ENCODE measurements around the gene NARS2. TPM values are rescaled to one million over a fixed set of nuclear protein-coding genes. Genes with fewer than 3 reads are reported as not detected.

NARS2 gene
- total and polyA plus RNA-seq, 9 donors: 13.2 to 24.5 (median 17.1) TPM

- Histone ChIP-seq H3K36me3 (no peaks in the 10 kb centered on the region), H3K9me3 (no peaks in the 10 kb centered on the region), H3K4me1 (ENCODE audit: insufficient read depth) (peaks cover 7% of the 10 kb centered on the region), H3K27me3 (peaks cover 3% of the 10 kb centered on the region), H3K4me3 (no peak overlapping the region), H3K27ac (no peak overlapping the region)
- no peak for TF ChIP-seq EP300 (IDR thresholded peaks at IDR 0.05)
- no peak for TF ChIP-seq CTCF (IDR thresholded peaks at IDR 0.05)
- no peak for TF ChIP-seq POLR2A (IDR thresholded peaks at IDR 0.05)
- DNase-seq: no peak
- intact Hi-C loops (cut with DNase I): no loop called here
- 54 to 77% (median 64%) methylated on average over 3 of the region's 3 CpGs for WGBS, 3 donors
Observed at GRCh38 chr11:78539506-78539905, 35.2 kb downstream of the NARS2 start.

GRCh38 chr11:78536933-78537332 is 37.7 kb downstream of the NARS2 start:
- no peak for DNase-seq
- Histone ChIP-seq H3K36me3 (no peaks in the 10 kb centered on the region), H3K27ac (no peak overlapping the region), H3K9me3 (no peaks in the 10 kb centered on the region), H3K4me3 (no peak overlapping the region), H3K27me3 (peaks cover 3% of the 10 kb centered on the region), H3K4me1 (ENCODE audit: insufficient read depth) (peaks cover 4% of the 10 kb centered on the region)
- TF ChIP-seq CTCF (IDR thresholded peaks at IDR 0.05): no peak
- TF ChIP-seq POLR2A (IDR thresholded peaks at IDR 0.05): no peak
- TF ChIP-seq EP300 (IDR thresholded peaks at IDR 0.05): no peak
- WGBS, 3 donors: 94 to 95% (median 94%) methylated on average over 6 of the region's 6 CpGs
- intact Hi-C loops (cut with DNase I): no loop called here

GRCh38 chr11:78535920-78536319 is 38.7 kb downstream of the NARS2 start:
- TF ChIP-seq EP300 (IDR thresholded peaks at IDR 0.05): no peak
- no peak for TF ChIP-seq POLR2A (IDR thresholded peaks at IDR 0.05)
- TF ChIP-seq CTCF (IDR thresholded peaks at IDR 0.05): no peak
- Histone ChIP-seq H3K27ac (no peak overlapping the region), H3K27me3 (peaks cover 3% of the 10 kb centered on the region), H3K4me3 (no peak overlapping the region), H3K4me1 (ENCODE audit: insufficient read depth) (peaks cover 1% of the 10 kb centered on the region), H3K36me3 (no peaks in the 10 kb centered on the region), H3K9me3 (no peaks in the 10 kb centered on the region)
- intact Hi-C loops (cut with DNase I): no loop called here
- DNase-seq: no peak
- 97 to 99% (median 98%) methylated on average over 2 of the region's 2 CpGs for WGBS, 3 donors

GRCh38 chr11:78535027-78535426 is 39.6 kb downstream of the NARS2 start:
- peaks cover 3% of the 10 kb centered on the region for H3K27me3 ChIP-seq
- H3K36me3 ChIP-seq: no peaks in the 10 kb centered on the region
- WGBS, 3 donors: 95 to 99% (median 95%) methylated on average over 3 of the region's 3 CpGs
- H3K27ac ChIP-seq: no peak overlapping the region
- TF ChIP-seq EP300 (IDR thresholded peaks at IDR 0.05): no peak
- no peak for TF ChIP-seq POLR2A (IDR thresholded peaks at IDR 0.05)
- TF ChIP-seq CTCF (IDR thresholded peaks at IDR 0.05): no peak
- H3K9me3 ChIP-seq: no peaks in the 10 kb centered on the region
- intact Hi-C loops (cut with DNase I): no loop called here
- no peak for DNase-seq
- no peak overlapping the region for H3K4me3 ChIP-seq
- peaks cover 1% of the 10 kb centered on the region for H3K4me1 ChIP-seq (ENCODE audit: insufficient read depth)

GRCh38 chr11:78533399-78533798 is 41.3 kb downstream of the NARS2 start:
- intact Hi-C loops (cut with DNase I): no loop called here
- peaks cover 3% of the 10 kb centered on the region for H3K27me3 ChIP-seq
- no peaks in the 10 kb centered on the region for H3K4me1 ChIP-seq (ENCODE audit: insufficient read depth)
- no peak for DNase-seq
- no peaks in the 10 kb centered on the region for H3K9me3 ChIP-seq
- no peak overlapping the region for H3K27ac ChIP-seq
- H3K36me3 ChIP-seq: no peaks in the 10 kb centered on the region
- TF ChIP-seq POLR2A (IDR thresholded peaks at IDR 0.05) (no peak), EP300 (IDR thresholded peaks at IDR 0.05) (no peak), CTCF (IDR thresholded peaks at IDR 0.05) (no peak)
- no peak overlapping the region for H3K4me3 ChIP-seq

All from ovary (tissue), 9 donors.